ENCODE results near the gene CKAP2L. TPM values are rescaled to one million over a fixed set of nuclear protein-coding genes. Genes with fewer than 3 reads are reported as not detected.
A peak's percentile ranks its signal among the peaks of the same experiment; 100 is the strongest.
"Not testable (repeated sequence)": the region's sequence is repeated elsewhere in the genome, so short reads cannot be mapped to it uniquely, and the experiment has no call there.

CKAP2L gene
- total and polyA plus RNA-seq, 8 donors = 1.1 to 4.4 (median 1.3) TPM

GRCh38 chr2:112712903-112713584 is 51.4 kb downstream of the CKAP2L start:
- Histone ChIP-seq H3K4me3 (no peak overlapping the region), H3K27ac (no peak overlapping the region), H3K9me3 (no peaks in the 10 kb centered on the region), H3K4me1 (peaks cover 0 to 6% (median 0%) of the 10 kb centered on the region in 4 donors), H3K36me3 (no peaks in the 10 kb centered on the region), H3K27me3 (peaks cover 0 to 3% (median 0%) of the 10 kb centered on the region in 3 donors)
- intact Hi-C loops (cut with DNase I; ENCODE audit: low total_unique reads) = no loop called here
- 58 to 73% (median 73%) methylated on average over 17 of the region's 17 CpGs for WGBS, 5 donors
- TF ChIP-seq POLR2A (IDR thresholded peaks at IDR 0.05) = no peak
- no peak for TF ChIP-seq EP300 (IDR thresholded peaks at IDR 0.05)
- DNase-seq = no peak

DNA sequence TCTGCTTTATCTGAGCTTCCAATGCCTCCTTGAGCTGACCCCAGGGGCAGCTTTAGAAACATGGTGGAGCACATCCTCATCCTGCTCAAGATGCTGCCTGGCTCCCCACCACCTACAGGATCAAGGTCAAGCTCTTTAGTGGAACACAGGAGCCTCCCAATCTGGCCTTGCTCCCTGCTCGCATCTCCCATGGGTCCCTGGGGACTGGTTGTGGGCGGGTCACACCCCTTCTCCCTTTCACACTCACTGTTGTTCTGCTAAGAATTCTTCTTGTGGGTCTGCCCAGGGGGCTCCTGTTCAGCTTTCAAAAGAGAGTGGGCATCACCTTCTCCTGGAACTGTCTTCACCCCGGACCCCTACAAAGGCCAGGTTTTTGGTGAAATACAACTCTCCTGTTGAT is 51.9 kb downstream of the CKAP2L start:
- no peak overlapping the region for H3K27ac ChIP-seq
- H3K4me1 ChIP-seq = peaks cover 0 to 11% (median 0%) of the 10 kb centered on the region in 4 donors
- intact Hi-C loops (cut with DNase I; ENCODE audit: low total_unique reads) = no loop called here
- no peak for DNase-seq
- peaks cover 0 to 7% (median 0%) of the 10 kb centered on the region in 3 donors for H3K27me3 ChIP-seq
- no peak overlapping the region for H3K4me3 ChIP-seq
- WGBS, 5 donors = 84 to 88% (median 87%) methylated on average over 3 of the region's 3 CpGs
- H3K36me3 ChIP-seq = no peaks in the 10 kb centered on the region
- H3K9me3 ChIP-seq = no peaks in the 10 kb centered on the region
- TF ChIP-seq, protein P1, sequence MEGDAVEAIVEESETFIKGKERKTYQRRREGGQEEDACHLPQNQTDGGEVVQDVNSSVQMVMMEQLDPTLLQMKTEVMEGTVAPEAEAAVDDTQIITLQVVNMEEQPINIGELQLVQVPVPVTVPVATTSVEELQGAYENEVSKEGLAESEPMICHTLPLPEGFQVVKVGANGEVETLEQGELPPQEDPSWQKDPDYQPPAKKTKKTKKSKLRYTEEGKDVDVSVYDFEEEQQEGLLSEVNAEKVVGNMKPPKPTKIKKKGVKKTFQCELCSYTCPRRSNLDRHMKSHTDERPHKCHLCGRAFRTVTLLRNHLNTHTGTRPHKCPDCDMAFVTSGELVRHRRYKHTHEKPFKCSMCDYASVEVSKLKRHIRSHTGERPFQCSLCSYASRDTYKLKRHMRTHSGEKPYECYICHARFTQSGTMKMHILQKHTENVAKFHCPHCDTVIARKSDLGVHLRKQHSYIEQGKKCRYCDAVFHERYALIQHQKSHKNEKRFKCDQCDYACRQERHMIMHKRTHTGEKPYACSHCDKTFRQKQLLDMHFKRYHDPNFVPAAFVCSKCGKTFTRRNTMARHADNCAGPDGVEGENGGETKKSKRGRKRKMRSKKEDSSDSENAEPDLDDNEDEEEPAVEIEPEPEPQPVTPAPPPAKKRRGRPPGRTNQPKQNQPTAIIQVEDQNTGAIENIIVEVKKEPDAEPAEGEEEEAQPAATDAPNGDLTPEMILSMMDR (IDR thresholded peaks at IDR 0.05) = no peak
- no peak for TF ChIP-seq EP300 (IDR thresholded peaks at IDR 0.05)
- TF ChIP-seq POLR2A (IDR thresholded peaks at IDR 0.05) = no peak
- TF ChIP-seq POLR2AphosphoS5 (IDR thresholded peaks at IDR 0.05) = no peak

DNA sequence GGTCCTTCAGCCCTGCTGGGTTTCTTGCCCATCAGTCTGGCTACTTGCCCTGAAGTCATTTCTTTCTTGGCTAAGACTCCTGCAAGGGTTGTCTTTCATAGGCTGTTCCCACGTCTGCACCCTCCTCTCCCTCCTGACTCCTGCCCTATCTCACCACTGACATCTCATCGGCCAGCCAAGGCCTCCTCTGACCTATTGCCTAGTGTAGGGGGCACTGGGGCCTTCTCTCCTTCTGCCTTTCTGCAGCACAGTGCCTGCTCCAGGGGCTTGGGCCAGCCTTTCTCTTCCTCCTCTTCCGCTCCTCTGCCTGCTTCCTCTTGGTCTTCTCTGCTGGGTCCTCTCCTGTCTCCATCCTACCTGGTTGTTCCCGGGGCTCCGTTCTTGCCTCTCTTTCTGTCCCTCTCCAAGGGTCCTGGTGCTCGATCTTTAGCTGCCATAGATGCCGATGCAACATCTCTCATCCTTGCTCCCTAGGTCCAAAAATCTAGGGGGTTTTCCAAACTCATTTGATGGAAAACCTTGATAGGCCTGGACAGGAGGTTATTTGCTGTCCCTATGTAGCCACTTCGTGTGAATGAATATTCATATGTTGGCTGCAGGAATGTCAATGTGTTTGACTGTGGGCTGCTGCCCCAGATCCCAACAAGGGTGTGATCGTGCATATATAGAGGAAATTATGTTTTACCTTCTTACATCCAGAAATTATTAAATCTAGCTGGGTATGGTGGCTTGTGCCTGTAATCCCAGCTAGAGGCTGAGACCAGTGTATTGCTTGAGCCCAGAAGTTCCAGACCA is 53.3 kb downstream of the CKAP2L start:
- no peak for DNase-seq

GRCh38 chr2:112709703-112710102 is 54.7 kb downstream of the CKAP2L start:
- no peak for DNase-seq
- peaks cover 0 to 9% (median 0%) of the 10 kb centered on the region in 3 donors for H3K27me3 ChIP-seq
- no peak overlapping the region for H3K27ac ChIP-seq
- H3K4me3 ChIP-seq = no peak overlapping the region
- H3K9me3 ChIP-seq = no peaks in the 10 kb centered on the region
- intact Hi-C loops (cut with DNase I; ENCODE audit: low total_unique reads) = no loop called here
- peaks cover 0 to 21% (median 0%) of the 10 kb centered on the region in 4 donors for H3K4me1 ChIP-seq
- TF ChIP-seq POLR2AphosphoS5 (IDR thresholded peaks at IDR 0.05) = no peak
- H3K36me3 ChIP-seq = no peaks in the 10 kb centered on the region
- 72 to 89% (median 81%) methylated on average over 6 of the region's 6 CpGs for WGBS, 5 donors

More for the DNA sequence above, 53.3 kb downstream of the CKAP2L start:
- no peak overlapping the region for H3K27ac ChIP-seq
- H3K4me3 ChIP-seq = no peak overlapping the region
- H3K9me3 ChIP-seq = no peaks in the 10 kb centered on the region
- 78 to 87% (median 79%) methylated on average over 9 of the region's 9 CpGs for WGBS, 5 donors
- H3K4me1 ChIP-seq = peaks cover 0 to 17% (median 0%) of the 10 kb centered on the region in 4 donors
- no peak for TF ChIP-seq POLR2AphosphoS5 (IDR thresholded peaks at IDR 0.05)
- no peak for TF ChIP-seq EP300 (IDR thresholded peaks at IDR 0.05)
- TF ChIP-seq POLR2A (IDR thresholded peaks at IDR 0.05) = no peak
- TF ChIP-seq, protein P1 (IDR thresholded peaks at IDR 0.05) = no peak
- intact Hi-C loops (cut with DNase I; ENCODE audit: low total_unique reads) = no loop called here
- no peaks in the 10 kb centered on the region for H3K36me3 ChIP-seq
- H3K27me3 ChIP-seq = peaks cover 0 to 9% (median 0%) of the 10 kb centered on the region in 3 donors

- Histone ChIP-seq H3K4me1 (peaks cover 0 to 21% (median 0%) of the 10 kb centered on the region in 4 donors), H3K36me3 (no peaks in the 10 kb centered on the region), H3K27me3 (peaks cover 0 to 9% (median 0%) of the 10 kb centered on the region in 3 donors), H3K9me3 (no peaks in the 10 kb centered on the region), H3K27ac (peak overlapping the region in 1 of 5 donors; percentile 53), H3K4me3 (no peak overlapping the region)
- intact Hi-C loops (cut with DNase I; ENCODE audit: low total_unique reads) = no loop called here
- TF ChIP-seq POLR2AphosphoS5 (IDR thresholded peaks at IDR 0.05) (no peak), EP300 (IDR thresholded peaks at IDR 0.05) (no peak), POLR2A (IDR thresholded peaks at IDR 0.05) (no peak)
- TF ChIP-seq, protein P1 (IDR thresholded peaks at IDR 0.05) = no peak
- DNase-seq = peak in 1 of 2 donors; percentile 51
- WGBS, 5 donors = 46 to 56% (median 50%) methylated on average over 10 of the region's 10 CpGs
Measured at GRCh38 chr2:112708968-112709367, 55.4 kb downstream of the CKAP2L start.

DNA sequence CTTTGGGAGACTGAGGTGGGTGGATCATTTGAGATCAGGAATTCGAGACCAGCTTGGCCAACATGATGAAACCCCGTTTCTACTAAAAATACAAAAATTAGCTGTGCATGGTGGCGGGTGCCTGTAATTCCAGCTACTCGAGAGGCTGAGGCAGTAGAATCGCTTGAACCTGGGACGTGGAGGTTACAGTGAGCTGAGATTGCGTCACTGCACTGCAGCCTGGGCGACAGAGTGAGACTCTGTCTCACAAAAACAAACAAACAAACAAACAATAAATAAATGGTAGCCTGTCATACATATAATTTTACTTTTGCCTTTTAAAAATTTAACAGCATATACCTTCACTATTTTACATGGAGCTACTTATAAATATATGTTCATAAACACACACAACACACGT is 57.5 kb downstream of the CKAP2L start:
- H3K9me3 ChIP-seq; H3K4me3 ChIP-seq; H3K27ac ChIP-seq; H3K36me3 ChIP-seq; H3K27me3 ChIP-seq; intact Hi-C loops (cut with DNase I; ENCODE audit: low total_unique reads); DNase-seq: not testable (repeated sequence)
- WGBS, 5 donors = 81 to 89% (median 85%) methylated on average over 9 of the region's 9 CpGs
- peaks cover 0 to 21% (median 0%) of the 10 kb centered on the region in 4 donors for H3K4me1 ChIP-seq
